Rectal smooth muscle tissue (tissue), 1 donor: ENCODE results near the gene TCL1A.

Experiments used
- H3K27ac ChIP-seq: one replicate; pipeline ENCODE4 v1.7.0; 2013; ENCODE audit warnings: low read depth, low read length, inconsistent platforms
- H3K27me3 ChIP-seq: one replicate; pipeline ENCODE4 v1.7.0; 2013; ENCODE audit warnings: low read length; ENCODE audit not compliant: control insufficient read depth, insufficient read depth
- H3K36me3 ChIP-seq: one replicate; pipeline ENCODE4 v1.7.0; 2013; ENCODE audit warnings: low read length; ENCODE audit not compliant: control insufficient read depth, insufficient read depth
- H3K4me1 ChIP-seq: one replicate; pipeline ENCODE4 v1.7.0; 2013; ENCODE audit warnings: low read length; ENCODE audit not compliant: control insufficient read depth, insufficient read depth
- H3K4me3 ChIP-seq: one replicate; pipeline ENCODE4 v1.7.0; 2013; ENCODE audit warnings: low read length
- H3K9ac ChIP-seq: one replicate; pipeline ENCODE4 v1.7.0; 2013; ENCODE audit warnings: low read length

TCL1A gene

DNA sequence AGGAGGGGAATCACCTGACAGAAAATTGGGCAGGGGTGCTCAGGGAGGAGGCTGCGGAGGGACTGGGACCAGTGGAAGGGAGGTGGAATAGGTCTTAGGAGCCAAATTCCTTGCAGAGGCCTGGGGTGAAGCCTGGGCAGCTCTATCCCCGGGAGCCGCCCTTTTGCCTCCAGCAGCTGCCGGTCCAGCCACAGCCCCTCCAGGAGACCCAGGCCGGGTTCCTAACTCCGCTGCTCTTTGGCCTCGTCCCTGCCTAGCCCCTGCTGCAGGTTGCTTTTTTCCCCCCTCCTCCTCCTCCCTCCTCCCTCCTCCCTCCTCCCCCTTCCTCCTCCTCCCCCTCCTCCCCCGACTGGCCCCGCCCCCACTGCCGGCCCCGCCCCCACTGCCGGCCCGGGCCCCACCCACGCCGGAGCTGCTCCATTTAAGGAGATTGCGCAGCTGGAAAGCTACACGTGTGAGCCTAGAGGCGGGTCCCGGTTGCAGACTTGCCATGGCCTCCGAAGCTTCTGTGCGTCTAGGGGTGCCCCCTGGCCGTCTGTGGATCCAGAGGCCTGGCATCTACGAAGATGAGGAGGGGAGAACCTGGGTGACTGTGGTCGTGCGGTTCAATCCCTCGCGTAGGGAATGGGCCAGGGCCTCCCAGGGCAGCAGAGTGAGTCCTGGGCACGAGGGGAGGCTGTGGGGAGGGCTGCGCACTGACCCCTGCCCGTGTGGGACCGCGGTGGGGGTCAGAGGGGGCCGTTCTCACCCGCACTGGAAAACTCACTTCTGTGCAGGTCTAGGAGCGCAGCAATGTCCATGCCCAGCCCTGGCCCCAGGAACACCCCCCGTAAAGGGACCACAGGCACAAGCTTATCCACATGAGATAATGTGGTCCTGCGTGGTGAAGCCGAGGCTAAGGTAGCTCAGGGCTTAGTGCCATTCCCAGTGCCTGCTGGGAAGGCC lies 27.7 kb downstream of the TCL1A start, which contains the start of gene TCL1B:
TSS of gene TCL1B (plus strand) at position 449 of the 945 bp plus-strand sequence. CDS start at position 491, 42 bp downstream.
- no peak within 1 kb of the TSS for H3K27ac ChIP-seq
- H3K4me1 ChIP-seq: no peaks in the 10 kb centered on the region
- H3K9ac ChIP-seq: no peak within 1 kb of the TSS
- no peak within 1 kb of the TSS for H3K4me3 ChIP-seq
- H3K27me3 ChIP-seq: no peaks in the 10 kb centered on the region
- no peaks in the 10 kb centered on the region for H3K36me3 ChIP-seq

DNA sequence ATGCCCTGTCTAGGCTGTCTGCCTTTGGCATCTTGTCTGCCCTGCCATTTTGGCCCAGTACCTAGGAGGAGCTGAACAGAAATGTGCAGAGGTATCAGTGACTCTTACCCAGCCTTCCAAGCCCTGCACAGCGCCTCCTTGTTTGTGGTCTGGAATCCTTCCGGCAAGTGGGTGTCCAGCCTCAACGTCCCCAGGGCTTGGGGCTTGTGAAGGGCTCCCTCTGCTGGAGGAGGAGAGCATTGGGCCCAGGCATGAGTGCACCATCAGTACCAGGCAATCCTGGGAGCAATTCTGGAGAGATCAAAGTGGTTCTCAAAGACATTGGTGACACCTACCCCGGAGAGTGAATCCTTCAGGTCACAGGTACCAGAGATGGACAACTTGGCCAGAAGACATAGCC lies 30.1 kb downstream of the TCL1A start:
- no peak overlapping the region for H3K9ac ChIP-seq
- no peak overlapping the region for H3K27ac ChIP-seq
- H3K27me3 ChIP-seq: no peaks in the 10 kb centered on the region
- no peaks in the 10 kb centered on the region for H3K4me1 ChIP-seq
- H3K36me3 ChIP-seq: no peaks in the 10 kb centered on the region
- H3K4me3 ChIP-seq: no peak overlapping the region

DNA sequence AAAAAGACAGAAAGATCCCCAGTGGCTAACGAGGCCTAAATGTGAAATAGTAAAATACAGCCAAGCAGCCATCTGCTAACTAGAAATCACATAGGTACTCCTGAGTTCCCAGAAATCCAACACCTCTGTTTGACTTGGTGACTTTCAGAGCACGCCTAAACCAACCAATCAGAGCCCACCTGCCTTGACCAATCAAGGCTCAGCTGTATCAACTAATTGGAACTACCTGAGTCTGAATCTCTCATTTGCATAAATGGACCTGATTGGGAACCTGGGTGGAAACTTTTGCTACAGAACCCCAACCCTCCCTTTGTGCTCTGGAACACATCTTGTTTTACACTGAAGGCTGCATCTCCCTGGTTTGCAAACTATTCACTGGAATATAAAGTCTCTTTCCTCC lies 32.8 kb downstream of the TCL1A start:
- Histone ChIP-seq H3K27ac (no peak overlapping the region), H3K27me3 (no peaks in the 10 kb centered on the region)

GRCh38 chr14:95679998-95680735 lies 33.8 kb downstream of the TCL1A start:
- Histone ChIP-seq H3K4me1 (no peaks in the 10 kb centered on the region), H3K27me3 (no peaks in the 10 kb centered on the region), H3K27ac (no peak overlapping the region), H3K9ac (no peak overlapping the region), H3K4me3 (no peak overlapping the region), H3K36me3 (no peaks in the 10 kb centered on the region)

More for the DNA sequence above, 32.8 kb downstream of the TCL1A start:
- no peak overlapping the region for H3K9ac ChIP-seq
- H3K36me3 ChIP-seq: no peaks in the 10 kb centered on the region
- H3K4me3 ChIP-seq: no peak overlapping the region
- no peaks in the 10 kb centered on the region for H3K4me1 ChIP-seq

- Histone ChIP-seq H3K4me3 (no peak overlapping the region), H3K27ac (no peak overlapping the region), H3K36me3 (no peaks in the 10 kb centered on the region), H3K9ac (no peak overlapping the region), H3K4me1 (no peaks in the 10 kb centered on the region), H3K27me3 (no peaks in the 10 kb centered on the region)
These were observed 34.6 kb downstream of the TCL1A start for GRCh38 chr14:95679148-95679815.

- Histone ChIP-seq H3K27me3 (no peaks in the 10 kb centered on the region), H3K4me3 (no peak overlapping the region), H3K4me1 (no peaks in the 10 kb centered on the region), H3K9ac (no peak overlapping the region), H3K27ac (no peak overlapping the region), H3K36me3 (no peaks in the 10 kb centered on the region)
These were observed 36.6 kb downstream of the TCL1A start for GRCh38 chr14:95677179-95677835.

DNA sequence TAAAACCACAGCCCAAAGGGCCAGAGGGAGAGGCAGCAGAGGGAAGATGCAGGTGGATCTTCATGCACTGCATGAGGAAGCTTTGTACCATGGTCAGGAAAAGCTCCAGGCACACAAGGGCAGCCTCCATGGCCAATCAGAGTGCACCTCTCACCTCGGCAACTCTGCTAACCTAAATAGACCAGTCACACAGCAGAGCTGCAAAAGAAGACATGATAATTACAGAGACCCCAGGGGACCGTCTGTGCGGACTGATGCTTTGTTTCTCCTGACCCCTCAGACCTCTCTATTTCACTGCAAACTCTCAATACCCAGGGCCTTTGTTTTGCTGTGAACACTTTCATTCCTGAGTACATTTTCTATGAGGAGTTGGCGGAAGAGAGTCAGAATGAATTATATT lies 38.4 kb downstream of the TCL1A start:
- Histone ChIP-seq H3K4me1 (no peaks in the 10 kb centered on the region), H3K36me3 (no peaks in the 10 kb centered on the region), H3K27ac (no peak overlapping the region), H3K9ac (no peak overlapping the region), H3K4me3 (no peak overlapping the region), H3K27me3 (no peaks in the 10 kb centered on the region)

DNA sequence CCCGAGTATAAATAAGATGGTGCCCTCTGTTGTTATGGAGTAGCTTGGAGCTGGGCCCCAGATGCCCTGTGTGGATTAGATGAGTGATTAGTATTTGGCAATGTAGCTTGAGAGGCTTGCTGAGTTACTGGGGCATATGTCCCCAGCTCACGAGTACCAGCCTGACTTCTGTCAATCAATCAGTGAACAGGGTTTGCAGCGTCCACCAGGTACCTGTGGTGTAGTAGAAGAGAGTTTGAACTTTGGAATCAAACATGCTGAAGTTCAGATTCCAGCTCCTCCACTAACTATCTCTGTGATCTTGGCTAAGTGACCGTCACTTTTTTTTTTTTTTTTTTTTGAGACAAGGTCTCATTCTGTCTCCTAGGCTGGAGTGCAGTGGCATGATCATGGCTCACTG lies 39.3 kb downstream of the TCL1A start:
- Histone ChIP-seq H3K4me1 (no peaks in the 10 kb centered on the region), H3K27me3 (no peaks in the 10 kb centered on the region), H3K4me3 (no peak overlapping the region)

GRCh38 chr14:95668235-95668772 lies 45.6 kb downstream of the TCL1A start:
- Histone ChIP-seq H3K27ac (no peak overlapping the region), H3K4me3 (no peak overlapping the region), H3K4me1 (no peaks in the 10 kb centered on the region), H3K9ac (no peak overlapping the region), H3K36me3 (no peaks in the 10 kb centered on the region), H3K27me3 (no peaks in the 10 kb centered on the region)

More for the DNA sequence above, 39.3 kb downstream of the TCL1A start:
- Histone ChIP-seq H3K9ac (no peak overlapping the region), H3K27ac (no peak overlapping the region), H3K36me3 (no peaks in the 10 kb centered on the region)

- H3K4me3 ChIP-seq: no peak overlapping the region
These were observed 46.7 kb downstream of the TCL1A start for GRCh38 chr14:95667249-95667693.

DNA sequence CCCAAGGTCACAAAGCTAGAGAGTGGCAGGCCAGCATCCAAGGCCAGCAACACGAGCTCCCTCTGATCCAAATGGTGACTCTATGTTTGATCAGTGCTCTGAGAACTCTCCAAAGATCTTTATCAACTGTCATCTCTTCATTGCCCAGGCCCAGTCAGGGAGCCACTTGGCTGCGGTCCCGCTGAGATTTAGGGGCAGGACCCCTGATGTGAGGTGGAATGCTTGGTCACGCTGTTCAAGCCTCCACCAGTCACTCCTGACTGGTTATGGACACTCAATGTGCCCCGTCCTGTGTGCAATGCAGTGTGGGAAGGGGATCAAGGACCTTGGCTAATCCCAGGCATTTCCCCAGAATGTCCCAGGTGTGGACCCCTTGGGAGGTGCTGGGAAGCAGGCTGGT lies 47.5 kb downstream of the TCL1A start:
- Histone ChIP-seq H3K36me3 (no peaks in the 10 kb centered on the region), H3K4me1 (no peaks in the 10 kb centered on the region), H3K4me3 (no peak overlapping the region), H3K27me3 (no peaks in the 10 kb centered on the region), H3K9ac (no peak overlapping the region), H3K27ac (no peak overlapping the region)

More at GRCh38 chr14:95667249-95667693, 46.7 kb downstream of the TCL1A start:
- H3K27ac ChIP-seq: no peak overlapping the region
- no peaks in the 10 kb centered on the region for H3K4me1 ChIP-seq
- no peak overlapping the region for H3K9ac ChIP-seq
- H3K27me3 ChIP-seq: no peaks in the 10 kb centered on the region
- no peaks in the 10 kb centered on the region for H3K36me3 ChIP-seq
